ENCODE data around the gene TMC5. TPM values are rescaled to one million over a fixed set of nuclear protein-coding genes. Genes with fewer than 3 reads are reported as not detected.

The TMC5 gene
- total RNA-seq, 2 experiments from 2014 or later: not detected

- CTCF ChIA-PET: no interaction called here
- H3K4me3 Mint-ChIP-seq: no peak overlapping the region
- no peak overlapping the region for H3K27ac Mint-ChIP-seq
- no peaks in the 10 kb centered on the region for H3K27me3 ChIP-seq (ENCODE audit: control insufficient read depth in 1 of 2, insufficient read depth in 2 of 2, low read length in 2 of 2)
- TF ChIP-seq CTCF (IDR thresholded peaks at IDR 0.05): no peak
- DNase-seq: no peak
- ATAC-seq (ENCODE audit: poor library complexity): no peak
- POLR2A ChIA-PET: no interaction called here
- no peaks in the 10 kb centered on the region for H3K4me1 ChIP-seq (ENCODE audit: insufficient read depth, low read length)
- H3K27ac ChIP-seq (ENCODE audit: low read depth in 1 of 2, low read length in 2 of 2): no peak overlapping the region
- intact Hi-C loops (cut with DNase I, micrococcal nuclease): no loop called here
- no peaks in the 10 kb centered on the region for H3K9me3 Mint-ChIP-seq
- H3K27me3 Mint-ChIP-seq: peaks cover 7% of the 10 kb centered on the region
- no peaks in the 10 kb centered on the region for H3K9me3 ChIP-seq (ENCODE audit: control insufficient read depth in 1 of 2, insufficient read depth in 1 of 2, low read length in 2 of 2)
- H3K36me3 ChIP-seq (ENCODE audit: insufficient read depth, low read length): no peaks in the 10 kb centered on the region
- H3K4me1 Mint-ChIP-seq (ENCODE audit: low read depth): no peaks in the 10 kb centered on the region
- H3K4me3 ChIP-seq (ENCODE audit: low read length): no peak overlapping the region
- H3K36me3 Mint-ChIP-seq (ENCODE audit: low read depth): no peaks in the 10 kb centered on the region
These were observed 56.9 kb downstream of the TMC5 start for GRCh38 chr16:19474617-19475016.

GRCh38 chr16:19478505-19478904, 60.8 kb downstream of the TMC5 start:
- H3K27ac Mint-ChIP-seq: no peak overlapping the region
- H3K4me1 ChIP-seq (ENCODE audit: insufficient read depth, low read length): no peaks in the 10 kb centered on the region
- no peaks in the 10 kb centered on the region for H3K4me1 Mint-ChIP-seq (ENCODE audit: low read depth)
- ATAC-seq (ENCODE audit: poor library complexity) (no peak), DNase-seq (no peak)
- CTCF ChIA-PET: no interaction called here
- no peaks in the 10 kb centered on the region for H3K36me3 ChIP-seq (ENCODE audit: insufficient read depth, low read length)
- H3K27me3 Mint-ChIP-seq: peaks cover 7% of the 10 kb centered on the region
- no peaks in the 10 kb centered on the region for H3K36me3 Mint-ChIP-seq (ENCODE audit: low read depth)
- no peaks in the 10 kb centered on the region for H3K27me3 ChIP-seq (ENCODE audit: control insufficient read depth in 1 of 2, insufficient read depth in 2 of 2, low read length in 2 of 2)
- POLR2A ChIA-PET: no interaction called here
- no peak overlapping the region for H3K4me3 Mint-ChIP-seq
- no peaks in the 10 kb centered on the region for H3K9me3 Mint-ChIP-seq
- H3K9me3 ChIP-seq (ENCODE audit: control insufficient read depth in 1 of 2, insufficient read depth in 1 of 2, low read length in 2 of 2): no peaks in the 10 kb centered on the region
- intact Hi-C loops (cut with DNase I, micrococcal nuclease): no loop called here
- H3K27ac ChIP-seq (ENCODE audit: low read depth in 1 of 2, low read length in 2 of 2): no peak overlapping the region
- H3K4me3 ChIP-seq (ENCODE audit: low read length): no peak overlapping the region
- TF ChIP-seq CTCF (IDR thresholded peaks at IDR 0.05): no peak

DNA sequence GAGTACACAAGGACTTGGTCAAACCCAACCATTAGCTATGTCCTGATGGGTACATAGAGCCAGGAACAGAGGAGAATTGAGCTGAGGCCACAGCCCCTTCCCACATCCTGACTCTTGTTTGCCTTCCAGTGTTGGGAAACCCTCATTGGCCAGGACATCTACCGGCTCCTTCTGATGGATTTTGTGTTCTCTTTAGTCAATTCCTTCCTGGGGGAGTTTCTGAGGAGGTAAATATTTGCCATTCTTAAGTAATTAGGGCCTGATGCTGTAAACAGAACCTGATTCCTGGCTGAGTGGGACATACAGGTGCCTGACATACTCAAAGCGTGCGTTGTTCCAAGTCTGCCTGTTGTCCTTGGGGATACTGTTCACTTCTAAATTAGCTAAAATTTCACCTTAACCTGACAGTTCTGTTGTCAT, 61.6 kb downstream of the TMC5 start:
- H3K9me3 Mint-ChIP-seq: no peaks in the 10 kb centered on the region
- DNase-seq: no peak
- Histone ChIP-seq H3K27me3 (ENCODE audit: control insufficient read depth in 1 of 2, insufficient read depth in 2 of 2, low read length in 2 of 2) (no peaks in the 10 kb centered on the region), H3K4me3 (ENCODE audit: low read length) (no peak overlapping the region), H3K9me3 (ENCODE audit: control insufficient read depth in 1 of 2, insufficient read depth in 1 of 2, low read length in 2 of 2) (no peaks in the 10 kb centered on the region), H3K27ac (ENCODE audit: low read depth in 1 of 2, low read length in 2 of 2) (no peak overlapping the region), H3K36me3 (ENCODE audit: insufficient read depth, low read length) (no peaks in the 10 kb centered on the region), H3K4me1 (ENCODE audit: insufficient read depth, low read length) (no peaks in the 10 kb centered on the region)
- no peak for ATAC-seq (ENCODE audit: poor library complexity)
- H3K4me1 Mint-ChIP-seq (ENCODE audit: low read depth): no peaks in the 10 kb centered on the region
- H3K4me3 Mint-ChIP-seq: no peak overlapping the region
- no peaks in the 10 kb centered on the region for H3K36me3 Mint-ChIP-seq (ENCODE audit: low read depth)
- ChIA-PET CTCF (no interaction called here), POLR2A (no interaction called here)
- no peak overlapping the region for H3K27ac Mint-ChIP-seq
- intact Hi-C loops (cut with DNase I, micrococcal nuclease): no loop called here
- TF ChIP-seq CTCF (IDR thresholded peaks at IDR 0.05): no peak
- peaks cover 7% of the 10 kb centered on the region for H3K27me3 Mint-ChIP-seq
